Measurements from ENCODE around the gene USE1. TPM values are rescaled to one million over a fixed set of nuclear protein-coding genes. Genes with fewer than 3 reads are reported as not detected.

USE1 gene
- total and polyA plus RNA-seq, 9 of the 15 experiments (the other 6 are each of a cell fraction or from before 2014, with no cell fraction given): 17.3 to 52.4 (median 34.0) TPM

DNA sequence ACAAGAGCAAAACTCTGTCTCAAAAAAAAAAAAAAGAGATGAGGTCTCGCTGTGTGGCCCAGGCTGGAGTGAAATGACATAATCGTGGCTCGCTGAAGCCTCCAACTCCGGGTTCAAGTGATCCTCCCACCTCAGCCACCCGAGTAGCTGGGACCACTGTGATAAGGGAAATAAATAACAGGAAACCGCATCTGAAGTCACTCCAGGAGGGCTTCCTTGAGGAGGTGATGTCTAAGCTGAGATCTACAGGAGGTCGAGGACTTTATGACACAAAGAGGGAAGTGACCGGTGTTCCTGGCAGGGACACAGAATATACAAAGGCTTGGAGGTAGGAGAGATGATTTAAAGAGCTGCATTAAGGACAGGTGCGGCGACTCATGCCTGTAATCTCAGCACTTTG lies 39.5 kb downstream of the USE1 start (continued):
- TF ChIP-seq, protein P1, sequence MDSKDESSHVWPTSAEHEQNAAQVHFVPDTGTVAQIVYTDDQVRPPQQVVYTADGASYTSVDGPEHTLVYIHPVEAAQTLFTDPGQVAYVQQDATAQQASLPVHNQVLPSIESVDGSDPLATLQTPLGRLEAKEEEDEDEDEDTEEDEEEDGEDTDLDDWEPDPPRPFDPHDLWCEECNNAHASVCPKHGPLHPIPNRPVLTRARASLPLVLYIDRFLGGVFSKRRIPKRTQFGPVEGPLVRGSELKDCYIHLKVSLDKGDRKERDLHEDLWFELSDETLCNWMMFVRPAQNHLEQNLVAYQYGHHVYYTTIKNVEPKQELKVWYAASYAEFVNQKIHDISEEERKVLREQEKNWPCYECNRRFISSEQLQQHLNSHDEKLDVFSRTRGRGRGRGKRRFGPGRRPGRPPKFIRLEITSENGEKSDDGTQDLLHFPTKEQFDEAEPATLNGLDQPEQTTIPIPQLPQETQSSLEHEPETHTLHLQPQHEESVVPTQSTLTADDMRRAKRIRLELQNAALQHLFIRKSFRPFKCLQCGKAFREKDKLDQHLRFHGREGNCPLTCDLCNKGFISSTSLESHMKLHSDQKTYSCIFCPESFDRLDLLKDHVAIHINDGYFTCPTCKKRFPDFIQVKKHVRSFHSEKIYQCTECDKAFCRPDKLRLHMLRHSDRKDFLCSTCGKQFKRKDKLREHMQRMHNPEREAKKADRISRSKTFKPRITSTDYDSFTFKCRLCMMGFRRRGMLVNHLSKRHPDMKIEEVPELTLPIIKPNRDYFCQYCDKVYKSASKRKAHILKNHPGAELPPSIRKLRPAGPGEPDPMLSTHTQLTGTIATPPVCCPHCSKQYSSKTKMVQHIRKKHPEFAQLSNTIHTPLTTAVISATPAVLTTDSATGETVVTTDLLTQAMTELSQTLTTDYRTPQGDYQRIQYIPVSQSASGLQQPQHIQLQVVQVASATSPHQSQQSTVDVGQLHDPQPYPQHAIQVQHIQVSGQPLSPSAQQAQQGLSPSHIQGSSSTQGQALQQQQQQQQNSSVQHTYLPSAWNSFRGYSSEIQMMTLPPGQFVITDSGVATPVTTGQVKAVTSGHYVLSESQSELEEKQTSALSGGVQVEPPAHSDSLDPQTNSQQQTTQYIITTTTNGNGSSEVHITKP (IDR thresholded peaks at IDR 0.05; ENCODE audit: partially characterized antibody): no peak
- TF ChIP-seq ZNF121 (CRISPR knock-in tag; conservative IDR thresholded peaks at IDR 0.05) (peak; percentile 46), ESRRA (IDR thresholded peaks at IDR 0.05; ENCODE audit: borderline replicate concordance, low read depth) (peak; percentile 28; the same call in 1 of the 2 replicates), ZFX (CRISPR knock-in tag; IDR thresholded peaks at IDR 0.05) (no peak), CHD4 (IDR thresholded peaks at IDR 0.05; ENCODE audit: insufficient read depth, insufficient replicate concordance, low read depth, low read length, poor library complexity, severe bottlenecking) (peak; percentile 68), MED1 (CRISPR knock-in tag; IDR thresholded peaks at IDR 0.05; ENCODE audit: borderline replicate concordance) (no peak), ADNP (tag; IDR thresholded peaks at IDR 0.05) (peak; percentile 56; the same call in 1 of the 2 replicates), TCF3 (CRISPR knock-in tag; IDR thresholded peaks at IDR 0.05) (0 out of 2 replicates have a peak, but pooled peaks have one; percentile 23), BDP1 (IDR thresholded peaks at IDR 0.05; ENCODE audit: insufficient read depth, insufficient read length) (no peak)
- TF ChIP-seq, protein P2, sequence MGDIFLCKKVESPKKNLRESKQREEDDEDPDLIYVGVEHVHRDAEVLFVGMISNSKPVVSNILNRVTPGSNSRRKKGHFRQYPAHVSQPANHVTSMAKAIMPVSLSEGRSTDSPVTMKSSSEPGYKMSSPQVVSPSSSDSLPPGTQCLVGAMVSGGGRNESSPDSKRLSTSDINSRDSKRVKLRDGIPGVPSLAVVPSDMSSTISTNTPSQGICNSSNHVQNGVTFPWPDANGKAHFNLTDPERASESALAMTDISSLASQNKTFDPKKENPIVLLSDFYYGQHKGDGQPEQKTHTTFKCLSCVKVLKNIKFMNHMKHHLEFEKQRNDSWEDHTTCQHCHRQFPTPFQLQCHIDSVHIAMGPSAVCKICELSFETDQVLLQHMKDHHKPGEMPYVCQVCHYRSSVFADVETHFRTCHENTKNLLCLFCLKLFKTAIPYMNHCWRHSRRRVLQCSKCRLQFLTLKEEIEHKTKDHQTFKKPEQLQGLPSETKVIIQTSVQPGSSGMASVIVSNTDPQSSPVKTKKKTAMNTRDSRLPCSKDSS (IDR thresholded peaks at IDR 0.05; ENCODE audit: low read depth, partially characterized antibody): no peak
- TF ChIP-seq, protein P3, sequence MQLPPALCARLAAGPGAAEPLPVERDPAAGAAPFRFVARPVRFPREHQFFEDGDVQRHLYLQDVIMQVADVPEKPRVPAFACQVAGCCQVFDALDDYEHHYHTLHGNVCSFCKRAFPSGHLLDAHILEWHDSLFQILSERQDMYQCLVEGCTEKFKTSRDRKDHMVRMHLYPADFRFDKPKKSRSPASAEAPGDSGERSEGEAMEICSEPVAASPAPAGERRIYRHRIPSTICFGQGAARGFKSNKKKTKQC (CRISPR knock-in tag; IDR thresholded peaks at IDR 0.05): no peak
- TF ChIP-seq, protein P4, sequence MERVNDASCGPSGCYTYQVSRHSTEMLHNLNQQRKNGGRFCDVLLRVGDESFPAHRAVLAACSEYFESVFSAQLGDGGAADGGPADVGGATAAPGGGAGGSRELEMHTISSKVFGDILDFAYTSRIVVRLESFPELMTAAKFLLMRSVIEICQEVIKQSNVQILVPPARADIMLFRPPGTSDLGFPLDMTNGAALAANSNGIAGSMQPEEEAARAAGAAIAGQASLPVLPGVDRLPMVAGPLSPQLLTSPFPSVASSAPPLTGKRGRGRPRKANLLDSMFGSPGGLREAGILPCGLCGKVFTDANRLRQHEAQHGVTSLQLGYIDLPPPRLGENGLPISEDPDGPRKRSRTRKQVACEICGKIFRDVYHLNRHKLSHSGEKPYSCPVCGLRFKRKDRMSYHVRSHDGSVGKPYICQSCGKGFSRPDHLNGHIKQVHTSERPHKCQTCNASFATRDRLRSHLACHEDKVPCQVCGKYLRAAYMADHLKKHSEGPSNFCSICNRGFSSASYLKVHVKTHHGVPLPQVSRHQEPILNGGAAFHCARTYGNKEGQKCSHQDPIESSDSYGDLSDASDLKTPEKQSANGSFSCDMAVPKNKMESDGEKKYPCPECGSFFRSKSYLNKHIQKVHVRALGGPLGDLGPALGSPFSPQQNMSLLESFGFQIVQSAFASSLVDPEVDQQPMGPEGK (CRISPR knock-in tag; IDR thresholded peaks at IDR 0.05; ENCODE audit: borderline replicate concordance): no peak
- TF ChIP-seq, protein P5, sequence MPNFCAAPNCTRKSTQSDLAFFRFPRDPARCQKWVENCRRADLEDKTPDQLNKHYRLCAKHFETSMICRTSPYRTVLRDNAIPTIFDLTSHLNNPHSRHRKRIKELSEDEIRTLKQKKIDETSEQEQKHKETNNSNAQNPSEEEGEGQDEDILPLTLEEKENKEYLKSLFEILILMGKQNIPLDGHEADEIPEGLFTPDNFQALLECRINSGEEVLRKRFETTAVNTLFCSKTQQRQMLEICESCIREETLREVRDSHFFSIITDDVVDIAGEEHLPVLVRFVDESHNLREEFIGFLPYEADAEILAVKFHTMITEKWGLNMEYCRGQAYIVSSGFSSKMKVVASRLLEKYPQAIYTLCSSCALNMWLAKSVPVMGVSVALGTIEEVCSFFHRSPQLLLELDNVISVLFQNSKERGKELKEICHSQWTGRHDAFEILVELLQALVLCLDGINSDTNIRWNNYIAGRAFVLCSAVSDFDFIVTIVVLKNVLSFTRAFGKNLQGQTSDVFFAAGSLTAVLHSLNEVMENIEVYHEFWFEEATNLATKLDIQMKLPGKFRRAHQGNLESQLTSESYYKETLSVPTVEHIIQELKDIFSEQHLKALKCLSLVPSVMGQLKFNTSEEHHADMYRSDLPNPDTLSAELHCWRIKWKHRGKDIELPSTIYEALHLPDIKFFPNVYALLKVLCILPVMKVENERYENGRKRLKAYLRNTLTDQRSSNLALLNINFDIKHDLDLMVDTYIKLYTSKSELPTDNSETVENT (CRISPR knock-in tag; IDR thresholded peaks at IDR 0.05): no peak
- TF ChIP-seq, protein P6, sequence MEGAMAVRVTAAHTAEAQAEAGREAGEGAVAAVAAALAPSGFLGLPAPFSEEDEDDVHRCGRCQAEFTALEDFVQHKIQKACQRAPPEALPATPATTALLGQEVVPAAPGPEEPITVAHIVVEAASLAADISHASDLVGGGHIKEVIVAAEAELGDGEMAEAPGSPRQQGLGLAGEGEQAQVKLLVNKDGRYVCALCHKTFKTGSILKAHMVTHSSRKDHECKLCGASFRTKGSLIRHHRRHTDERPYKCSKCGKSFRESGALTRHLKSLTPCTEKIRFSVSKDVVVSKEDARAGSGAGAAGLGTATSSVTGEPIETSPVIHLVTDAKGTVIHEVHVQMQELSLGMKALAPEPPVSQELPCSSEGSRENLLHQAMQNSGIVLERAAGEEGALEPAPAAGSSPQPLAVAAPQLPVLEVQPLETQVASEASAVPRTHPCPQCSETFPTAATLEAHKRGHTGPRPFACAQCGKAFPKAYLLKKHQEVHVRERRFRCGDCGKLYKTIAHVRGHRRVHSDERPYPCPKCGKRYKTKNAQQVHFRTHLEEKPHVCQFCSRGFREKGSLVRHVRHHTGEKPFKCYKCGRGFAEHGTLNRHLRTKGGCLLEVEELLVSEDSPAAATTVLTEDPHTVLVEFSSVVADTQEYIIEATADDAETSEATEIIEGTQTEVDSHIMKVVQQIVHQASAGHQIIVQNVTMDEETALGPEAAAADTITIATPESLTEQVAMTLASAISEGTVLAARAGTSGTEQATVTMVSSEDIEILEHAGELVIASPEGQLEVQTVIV (CRISPR knock-in tag; IDR thresholded peaks at IDR 0.05; ENCODE audit: borderline replicate concordance): no peak

Measured in K562 (cell line).